K562 (cell line): ENCODE data around the gene NTRK2. TPM values are rescaled to one million over a fixed set of nuclear protein-coding genes. Genes with fewer than 3 reads are reported as not detected.

ENCODE experiments used
- ATAC-seq: fragments of 200-7000 bp; cut with Tn5 transposase; 3 replicates; pipeline ENCODE4 v1.9.1; 2020; ENCODE audit warnings: moderate library complexity
- BruUV-seq: library from RNA; stranded (reverse); fragments of 400-500 nt; replicated peaks from 2 replicates; lab custom pipeline; 2021; lab: Mats Ljungman, UMichigan
- CTCF ChIA-PET: fragments of 300-600 bp; formaldehyde crosslinking; extraction: SDS; loops from one replicate; lab custom pipeline; 2021; ENCODE audit warnings: low intra/inter-chr PET ratio; lab: Yijun Ruan, JAX
- POLR2A ChIA-PET: fragments of 300-600, 350-650 bp; sonication (Branson Sonifier 250); formaldehyde crosslinking; extraction: SDS; loops from one replicate; lab custom pipeline; 2021; ENCODE audit warnings: antibody characterized with exemption, inconsistent platforms; lab: Yijun Ruan, JAX
- DNase-seq, 4 experiments: peaks; one replicate each; pipeline versions ENCODE4 v3.0.0 to v3.0.0-alpha.2; 2011 to 2018; ENCODE audit warnings: low spot score in 3 of 4, mixed read lengths in 3 of 4; ENCODE audit errors: extremely low read depth in 1 of 4
- FAIRE-seq: peaks from 2 replicates; lab custom pipeline; 2011; peaks lifted over from hg19 to GRCh38; lab: Jason Lieb, UNC
- H2AFZ ChIP-seq: 2 replicates; pipeline ENCODE4 v1.6.0; 2011; ENCODE audit warnings: low read depth, low read length, control low read depth, inconsistent platforms
- H3K27ac ChIP-seq: fragments of 200-600 bp; 3 replicates; pipeline ENCODE4 v1.8.0; 2011; ENCODE audit warnings: low read depth, mild to moderate bottlenecking, control low read depth, inconsistent platforms, low read length, moderate library complexity, mixed read lengths; ENCODE audit errors: extremely low read depth
- H3K27me3 ChIP-seq, 2 experiments: fragments of 300-600 bp in 1 of 2; 2 replicates in 1 of 2; 3 replicates in 1 of 2; pipeline versions ENCODE4 v1.6.0 to v1.8.0; 2011; ENCODE audit warnings: inconsistent platforms in 2 of 2, low read length in 2 of 2, mild to moderate bottlenecking in 1 of 2, mixed read lengths in 1 of 2, moderate library complexity in 1 of 2; ENCODE audit not compliant: control insufficient read depth in 2 of 2, insufficient read depth in 2 of 2
- H3K36me3 ChIP-seq: fragments of 300-600 bp; 3 replicates; pipeline ENCODE4 v1.8.0; 2011; ENCODE audit warnings: mild to moderate bottlenecking, low read length, inconsistent platforms; ENCODE audit not compliant: control insufficient read depth, insufficient read depth
- H3K4me1 ChIP-seq, 2 experiments: fragments of 200-600 bp in 1 of 2; replicated peaks in 1 of 2; 2 replicates in 1 of 2; 3 replicates in 1 of 2; pipeline versions ENCODE4 v1.5.1 to v1.8.0; 2011; ENCODE audit warnings: inconsistent platforms in 2 of 2, low read length in 2 of 2, mild to moderate bottlenecking in 1 of 2, mixed read lengths in 1 of 2, moderate library complexity in 1 of 2; ENCODE audit not compliant: control insufficient read depth in 2 of 2, insufficient read depth in 2 of 2
- H3K4me2 ChIP-seq: 2 replicates; pipeline ENCODE4 v1.6.1; 2011; ENCODE audit warnings: low read length, control low read depth, inconsistent platforms, mixed read lengths; ENCODE audit not compliant: insufficient read depth
- H3K4me3 ChIP-seq: fragments of 200-600 bp; sonication (generic), shearing (Covaris generic); 2 replicates; pipeline ENCODE4 v1.5.1; 2016; ENCODE audit warnings: control low read depth, inconsistent platforms
- H3K79me2 ChIP-seq: fragments of 200-600 bp; 3 replicates; pipeline ENCODE4 v1.8.0; 2011; ENCODE audit warnings: low read length, inconsistent platforms; ENCODE audit not compliant: control insufficient read depth, insufficient read depth
- H3K9ac ChIP-seq, 2 experiments: 2 replicates each; pipeline versions ENCODE4 v1.6.0 to v1.6.1; 2011; ENCODE audit warnings: low read depth in 2 of 2, low read length in 2 of 2, control low read depth in 1 of 2, inconsistent platforms in 1 of 2, mild to moderate bottlenecking in 1 of 2, mixed read lengths in 1 of 2; ENCODE audit not compliant: insufficient read depth in 1 of 2
- H3K9me1 ChIP-seq: one replicate; pipeline ENCODE4 v1.6.0; 2011; ENCODE audit warnings: inconsistent platforms, mild to moderate bottlenecking, low read length, moderate library complexity; ENCODE audit not compliant: control insufficient read depth, insufficient read depth
- H3K9me3 ChIP-seq: replicated peaks from 2 replicates; pipeline ENCODE4 v1.5.1; 2011; ENCODE audit warnings: low read depth, low read length, inconsistent platforms; ENCODE audit not compliant: control insufficient read depth, insufficient read depth
- H4K20me1 ChIP-seq: replicated peaks from 2 replicates; pipeline ENCODE4 v1.6.1; 2011; ENCODE audit warnings: low read length, inconsistent platforms, mixed read lengths; ENCODE audit not compliant: control insufficient read depth, insufficient read depth
- DDX20 ChIP-seq: fragments of 450-650 bp; IDR thresholded peaks from 2 replicates; pipeline ENCODE4 v1.6.1; 2016; ENCODE audit warnings: missing genetic modification characterization, low read depth, mild to moderate bottlenecking, missing compliant biosample characterization, moderate library complexity
- NUFIP1 ChIP-seq: fragments of 450-650 bp; IDR thresholded peaks from 2 replicates; pipeline ENCODE4 v1.6.1; 2018; ENCODE audit not compliant: partially characterized antibody
- OTX1 ChIP-seq: fragments of 450-650 bp; formaldehyde crosslinking; IDR thresholded peaks from 2 replicates; pipeline ENCODE4 v1.4.0; 2022; ENCODE audit warnings: mild to moderate bottlenecking
- PHB2 ChIP-seq: fragments of 450-650 bp; IDR thresholded peaks from 2 replicates; pipeline ENCODE4 v1.6.1; 2017; ENCODE audit warnings: low read depth
- PTTG1 ChIP-seq: fragments of 450-650 bp; IDR thresholded peaks from 2 replicates; pipeline ENCODE4 v1.6.1; 2016; ENCODE audit warnings: low read depth, mild to moderate bottlenecking, missing genetic modification characterization, missing compliant biosample characterization
- PYGO2 ChIP-seq: fragments of 450-650 bp; IDR thresholded peaks from 2 replicates; pipeline ENCODE4 v1.6.1; 2016; ENCODE audit warnings: mild to moderate bottlenecking, missing genetic modification characterization, moderate library complexity, missing compliant biosample characterization
- ZNF282 ChIP-seq: sonication (generic); formaldehyde crosslinking; IDR thresholded peaks from 2 replicates; pipeline ENCODE4 v1.8.1; 2023; ENCODE audit warnings: missing genetic modification reagents
- ZNF354B ChIP-seq: fragments of 250-450 bp; sonication (Bioruptor Pico); IDR thresholded peaks from 2 replicates; pipeline ENCODE4 v1.4.0; 2020
- WGBS: fragments of 100-300 bp; shearing (Covaris generic); methylation state at CpG from one replicate; pipeline ENCODE4 v1.1.6; 2016; ENCODE audit warnings: low coverage, mixed read lengths; ENCODE audit not compliant: insufficient coverage; ENCODE audit errors: missing lambda C conversion rate; 5-methylcytosine and 5-hydroxymethylcytosine counted together
- in situ Hi-C: fragments of 300-500 bp; cut with MboI; formaldehyde crosslinking; loops from 4 replicates; pipeline ENCODE4 v1.15.0; 2018; ENCODE audit warnings: inconsistent platforms, mixed read lengths
- intact Hi-C: fragments of 100-400 bp; cut with micrococcal nuclease; formaldehyde crosslinking; loops from 2 replicates; pipeline ENCODE4 v1.14.2; 2022
- polyA plus RNA-seq, 8 experiments: library from polyadenylated mRNA; depleted of rRNA in 4 of 8; stranded (reverse) in 5 of 8; unstranded in 3 of 8; fragments of >200 nt; fragmentation: Nextera tagmentation in 2 of 8; fragmentation: Illumina TruSeq in 1 of 8; extraction: Ambion mirVana in 2 of 8; extraction: Trizol in 1 of 8; gene quantifications; 2 replicates each; pipeline versions ENCODE4 v1.2.1 to v1.2.3, GENCODE V29; 2011 to 2014; ENCODE audit warnings: inconsistent platforms in 1 of 8, missing spikeins in 1 of 8
- total RNA-seq, 7 experiments: library from RNA; depleted of rRNA in 6 of 7; stranded (reverse); fragments of >200 nt in 6 of 7; fragmentation: Illumina TruSeq in 2 of 7; extraction: Trizol in 2 of 7; gene quantifications; 2 replicates each; pipeline versions ENCODE4 v1.2.1 to v1.2.3, GENCODE V29; 2011 to 2021; ENCODE audit warnings: low replicate concordance in 1 of 7
- TF ChIP-seq, protein P1 (sequence below), 2 experiments: fragments of 450-650 bp in 1 of 2; sonication (generic) in 1 of 2; formaldehyde crosslinking in 1 of 2; IDR thresholded peaks; 2 replicates each; pipeline versions ENCODE4 v1.7.1 to v1.9.0; 2016 to 2022; ENCODE audit warnings: inconsistent platforms in 1 of 2, mild to moderate bottlenecking in 1 of 2, missing genetic modification reagents in 1 of 2
- TF ChIP-seq, protein P2 (sequence below), 2 experiments: fragments of 450-650 bp; IDR thresholded peaks; 2 replicates each; pipeline ENCODE4 v1.6.1; 2018; ENCODE audit warnings: mild to moderate bottlenecking in 2 of 2, low read depth in 1 of 2; ENCODE audit not compliant: partially characterized antibody in 2 of 2

NTRK2 gene
- total and polyA plus RNA-seq, 9 of the 15 experiments (the other 6 are each of a cell fraction or from before 2014, with no cell fraction given): not detected

DNA sequence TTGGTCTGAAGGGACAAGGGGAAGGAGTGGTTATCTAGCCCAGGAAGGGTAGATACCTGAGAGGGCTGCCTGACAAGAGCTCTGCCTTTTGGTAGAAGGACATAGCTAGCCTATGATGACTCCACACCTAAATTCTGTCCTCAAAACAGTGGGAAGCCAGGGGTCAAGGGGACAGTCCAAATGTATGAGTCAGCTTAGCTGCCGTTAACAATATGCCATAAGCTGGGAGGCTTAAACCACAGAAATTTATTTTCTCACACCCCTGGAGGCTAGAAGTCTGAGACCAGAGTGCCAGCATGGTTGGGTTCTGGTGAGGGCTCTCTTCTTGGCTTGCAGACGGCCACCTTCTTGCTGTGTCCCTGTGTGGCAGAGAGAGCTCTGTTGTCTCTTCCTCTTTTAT lies 306.4 kb downstream of the NTRK2 start:
- H3K27ac ChIP-seq: no peak overlapping the region
- intact Hi-C loops: no loop called here
- DNase-seq: no peak
- no peaks in the 10 kb centered on the region for H3K36me3 ChIP-seq
- H2AFZ ChIP-seq: no peak overlapping the region
- ATAC-seq: no peak
- no peaks in the 10 kb centered on the region for H3K27me3 ChIP-seq
- BruUV-seq: no TSS peak
- H3K4me3 ChIP-seq: no peak overlapping the region
- no peaks in the 10 kb centered on the region for H3K9me3 ChIP-seq
- no peaks in the 10 kb centered on the region for H4K20me1 ChIP-seq
- no peaks in the 10 kb centered on the region for H3K79me2 ChIP-seq
- H3K9ac ChIP-seq: no peak overlapping the region
- no peak overlapping the region for H3K4me2 ChIP-seq
- WGBS: 0% methylated on average over 1 of the region's 2 CpGs
- no peaks in the 10 kb centered on the region for H3K9me1 ChIP-seq
- no peak for FAIRE-seq
- no peaks in the 10 kb centered on the region for H3K4me1 ChIP-seq
- ChIA-PET POLR2A (no interaction called here), CTCF (no interaction called here)
- in situ Hi-C loops: no loop called here
- TF ChIP-seq NUFIP1: no peak
- TF ChIP-seq, protein P1, sequence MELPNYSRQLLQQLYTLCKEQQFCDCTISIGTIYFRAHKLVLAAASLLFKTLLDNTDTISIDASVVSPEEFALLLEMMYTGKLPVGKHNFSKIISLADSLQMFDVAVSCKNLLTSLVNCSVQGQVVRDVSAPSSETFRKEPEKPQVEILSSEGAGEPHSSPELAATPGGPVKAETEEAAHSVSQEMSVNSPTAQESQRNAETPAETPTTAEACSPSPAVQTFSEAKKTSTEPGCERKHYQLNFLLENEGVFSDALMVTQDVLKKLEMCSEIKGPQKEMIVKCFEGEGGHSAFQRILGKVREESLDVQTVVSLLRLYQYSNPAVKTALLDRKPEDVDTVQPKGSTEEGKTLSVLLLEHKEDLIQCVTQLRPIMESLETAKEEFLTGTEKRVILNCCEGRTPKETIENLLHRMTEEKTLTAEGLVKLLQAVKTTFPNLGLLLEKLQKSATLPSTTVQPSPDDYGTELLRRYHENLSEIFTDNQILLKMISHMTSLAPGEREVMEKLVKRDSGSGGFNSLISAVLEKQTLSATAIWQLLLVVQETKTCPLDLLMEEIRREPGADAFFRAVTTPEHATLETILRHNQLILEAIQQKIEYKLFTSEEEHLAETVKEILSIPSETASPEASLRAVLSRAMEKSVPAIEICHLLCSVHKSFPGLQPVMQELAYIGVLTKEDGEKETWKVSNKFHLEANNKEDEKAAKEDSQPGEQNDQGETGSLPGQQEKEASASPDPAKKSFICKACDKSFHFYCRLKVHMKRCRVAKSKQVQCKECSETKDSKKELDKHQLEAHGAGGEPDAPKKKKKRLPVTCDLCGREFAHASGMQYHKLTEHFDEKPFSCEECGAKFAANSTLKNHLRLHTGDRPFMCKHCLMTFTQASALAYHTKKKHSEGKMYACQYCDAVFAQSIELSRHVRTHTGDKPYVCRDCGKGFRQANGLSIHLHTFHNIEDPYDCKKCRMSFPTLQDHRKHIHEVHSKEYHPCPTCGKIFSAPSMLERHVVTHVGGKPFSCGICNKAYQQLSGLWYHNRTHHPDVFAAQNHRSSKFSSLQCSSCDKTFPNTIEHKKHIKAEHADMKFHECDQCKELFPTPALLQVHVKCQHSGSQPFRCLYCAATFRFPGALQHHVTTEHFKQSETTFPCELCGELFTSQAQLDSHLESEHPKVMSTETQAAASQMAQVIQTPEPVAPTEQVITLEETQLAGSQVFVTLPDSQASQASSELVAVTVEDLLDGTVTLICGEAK (IDR thresholded peaks at IDR 0.05): no peak
- TF ChIP-seq, protein P1 (CRISPR knock-in tag; IDR thresholded peaks at IDR 0.05): no peak
- no peak for TF ChIP-seq ZNF282
- TF ChIP-seq, protein P2, sequence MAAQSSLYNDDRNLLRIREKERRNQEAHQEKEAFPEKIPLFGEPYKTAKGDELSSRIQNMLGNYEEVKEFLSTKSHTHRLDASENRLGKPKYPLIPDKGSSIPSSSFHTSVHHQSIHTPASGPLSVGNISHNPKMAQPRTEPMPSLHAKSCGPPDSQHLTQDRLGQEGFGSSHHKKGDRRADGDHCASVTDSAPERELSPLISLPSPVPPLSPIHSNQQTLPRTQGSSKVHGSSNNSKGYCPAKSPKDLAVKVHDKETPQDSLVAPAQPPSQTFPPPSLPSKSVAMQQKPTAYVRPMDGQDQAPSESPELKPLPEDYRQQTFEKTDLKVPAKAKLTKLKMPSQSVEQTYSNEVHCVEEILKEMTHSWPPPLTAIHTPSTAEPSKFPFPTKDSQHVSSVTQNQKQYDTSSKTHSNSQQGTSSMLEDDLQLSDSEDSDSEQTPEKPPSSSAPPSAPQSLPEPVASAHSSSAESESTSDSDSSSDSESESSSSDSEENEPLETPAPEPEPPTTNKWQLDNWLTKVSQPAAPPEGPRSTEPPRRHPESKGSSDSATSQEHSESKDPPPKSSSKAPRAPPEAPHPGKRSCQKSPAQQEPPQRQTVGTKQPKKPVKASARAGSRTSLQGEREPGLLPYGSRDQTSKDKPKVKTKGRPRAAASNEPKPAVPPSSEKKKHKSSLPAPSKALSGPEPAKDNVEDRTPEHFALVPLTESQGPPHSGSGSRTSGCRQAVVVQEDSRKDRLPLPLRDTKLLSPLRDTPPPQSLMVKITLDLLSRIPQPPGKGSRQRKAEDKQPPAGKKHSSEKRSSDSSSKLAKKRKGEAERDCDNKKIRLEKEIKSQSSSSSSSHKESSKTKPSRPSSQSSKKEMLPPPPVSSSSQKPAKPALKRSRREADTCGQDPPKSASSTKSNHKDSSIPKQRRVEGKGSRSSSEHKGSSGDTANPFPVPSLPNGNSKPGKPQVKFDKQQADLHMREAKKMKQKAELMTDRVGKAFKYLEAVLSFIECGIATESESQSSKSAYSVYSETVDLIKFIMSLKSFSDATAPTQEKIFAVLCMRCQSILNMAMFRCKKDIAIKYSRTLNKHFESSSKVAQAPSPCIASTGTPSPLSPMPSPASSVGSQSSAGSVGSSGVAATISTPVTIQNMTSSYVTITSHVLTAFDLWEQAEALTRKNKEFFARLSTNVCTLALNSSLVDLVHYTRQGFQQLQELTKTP (IDR thresholded peaks at IDR 0.05; ENCODE audit: low read depth in 1 of 2, partially characterized antibody in 2 of 2): no peak
- no peak for TF ChIP-seq PYGO2 (tag)
- no peak for TF ChIP-seq PTTG1
- TF ChIP-seq DDX20: no peak
- TF ChIP-seq OTX1 (CRISPR knock-in tag): no peak
- no peak for TF ChIP-seq PHB2
- no peak for TF ChIP-seq ZNF354B (CRISPR knock-in tag)
